ENCODE data around the gene MYZAP. TPM values are rescaled to one million over a fixed set of nuclear protein-coding genes. Genes with fewer than 3 reads are reported as not detected.

MYZAP gene
- total and polyA plus RNA-seq, 4 donors: 0.50 to 1.8 (median 0.99) TPM

- H3K9ac ChIP-seq (ENCODE audit: low read depth in 1 of 2, low read length in 2 of 2): no peak overlapping the region
- TF ChIP-seq GABPA (IDR thresholded peaks at IDR 0.05 in 1 of 2, conservative IDR thresholded peaks at IDR 0.05 in 1 of 2) (no peak), EGR1 (IDR thresholded peaks at IDR 0.05; ENCODE audit: low read depth in 2 of 2) (no peak), YY1 (IDR thresholded peaks at IDR 0.05) (no peak), RXRA (IDR thresholded peaks at IDR 0.05) (no peak), REST (IDR thresholded peaks at IDR 0.05) (no peak), HNF4G (IDR thresholded peaks at IDR 0.05) (no peak), RAD21 (IDR thresholded peaks at IDR 0.05) (no peak), ATF3 (IDR thresholded peaks at IDR 0.05) (no peak)
- no peaks in the 10 kb centered on the region for H3K4me1 ChIP-seq (ENCODE audit: control insufficient read depth in 4 of 4, insufficient read depth in 4 of 4, low read length in 3 of 4)
- no peak for DNase-seq (ENCODE audit: low spot score)
- H3K27me3 ChIP-seq (ENCODE audit: control insufficient read depth in 4 of 4, insufficient read depth in 4 of 4, low read length in 3 of 4): no peaks in the 10 kb centered on the region
- no peaks in the 10 kb centered on the region for H3K9me3 ChIP-seq (ENCODE audit: control insufficient read depth in 4 of 4, low read length in 3 of 4)
- no peaks in the 10 kb centered on the region for H3K36me3 ChIP-seq (ENCODE audit: control insufficient read depth in 4 of 4, insufficient read depth in 3 of 4, low read depth in 1 of 4, low read length in 3 of 4)
- WGBS: 85% methylated on average over 1 of the region's 1 CpG
- no peak overlapping the region for H3K27ac ChIP-seq (ENCODE audit: low read depth in 1 of 2, low read length in 2 of 2)
- H3K4me3 ChIP-seq (ENCODE audit: low read depth in 1 of 3, low read length in 3 of 3): no peak overlapping the region
Measured at GRCh38 chr15:57605491-57605890, 13.8 kb downstream of the MYZAP start.

GRCh38 chr15:57606048-57606447, 14.3 kb downstream of the MYZAP start:
- Histone ChIP-seq H3K9ac (ENCODE audit: low read depth in 1 of 2, low read length in 2 of 2) (no peak overlapping the region), H3K4me3 (ENCODE audit: low read depth in 1 of 3, low read length in 3 of 3) (no peak overlapping the region), H3K27me3 (ENCODE audit: control insufficient read depth in 4 of 4, insufficient read depth in 4 of 4, low read length in 3 of 4) (no peaks in the 10 kb centered on the region), H3K9me3 (ENCODE audit: control insufficient read depth in 4 of 4, low read length in 3 of 4) (no peaks in the 10 kb centered on the region), H3K27ac (ENCODE audit: low read depth in 1 of 2, low read length in 2 of 2) (no peak overlapping the region), H3K4me1 (ENCODE audit: control insufficient read depth in 4 of 4, insufficient read depth in 4 of 4, low read length in 3 of 4) (no peaks in the 10 kb centered on the region), H3K36me3 (ENCODE audit: control insufficient read depth in 4 of 4, insufficient read depth in 3 of 4, low read depth in 1 of 4, low read length in 3 of 4) (no peaks in the 10 kb centered on the region)
- DNase-seq (ENCODE audit: low spot score): no peak
- WGBS: 95% methylated on average over 2 of the region's 2 CpGs
- TF ChIP-seq EGR1 (IDR thresholded peaks at IDR 0.05; ENCODE audit: low read depth in 2 of 2) (no peak), TAF1 (conservative IDR thresholded peaks at IDR 0.05) (no peak), SP1 (IDR thresholded peaks at IDR 0.05) (no peak), ZBTB33 (IDR thresholded peaks at IDR 0.05) (no peak), MAX (IDR thresholded peaks at IDR 0.05) (no peak), JUND (IDR thresholded peaks at IDR 0.05) (no peak)

GRCh38 chr15:57606816-57607215, 15.1 kb downstream of the MYZAP start:
- no peaks in the 10 kb centered on the region for H3K27me3 ChIP-seq (ENCODE audit: control insufficient read depth in 4 of 4, insufficient read depth in 4 of 4, low read length in 3 of 4)
- H3K9me3 ChIP-seq (ENCODE audit: control insufficient read depth in 4 of 4, low read length in 3 of 4): no peaks in the 10 kb centered on the region
- H3K36me3 ChIP-seq (ENCODE audit: control insufficient read depth in 4 of 4, insufficient read depth in 3 of 4, low read depth in 1 of 4, low read length in 3 of 4): no peaks in the 10 kb centered on the region
- H3K4me3 ChIP-seq (ENCODE audit: low read depth in 1 of 3, low read length in 3 of 3): no peak overlapping the region
- TF ChIP-seq TAF1 (conservative IDR thresholded peaks at IDR 0.05) (no peak), RXRA (IDR thresholded peaks at IDR 0.05) (no peak), REST (IDR thresholded peaks at IDR 0.05) (no peak)
- DNase-seq (ENCODE audit: low spot score): no peak
- WGBS: 95% methylated on average over 1 of the region's 1 CpG
- no peak overlapping the region for H3K9ac ChIP-seq (ENCODE audit: low read depth in 1 of 2, low read length in 2 of 2)
- no peak overlapping the region for H3K27ac ChIP-seq (ENCODE audit: low read depth in 1 of 2, low read length in 2 of 2)
- no peaks in the 10 kb centered on the region for H3K4me1 ChIP-seq (ENCODE audit: control insufficient read depth in 4 of 4, insufficient read depth in 4 of 4, low read length in 3 of 4)

Measured in liver (tissue), 9 donors.